ENCODE results near the gene MICB. TPM values are rescaled to one million over a fixed set of nuclear protein-coding genes. Genes with fewer than 3 reads are reported as not detected.

The MICB gene
- total RNA-seq, 1 experiment from 2014 or later: 6.4 TPM

- H3K9me3 ChIP-seq: no peaks in the 10 kb centered on the region
- H3K4me3 ChIP-seq (ENCODE audit: low read depth, low read length): peak overlapping the region; percentile 67
- Mint-ChIP-seq H3K27ac (ENCODE audit: unreplicated experiment) (peak overlapping the region; percentile 91), H3K36me3 (ENCODE audit: insufficient read depth, unreplicated experiment) (peaks cover 66% of the 10 kb centered on the region), H3K9me3 (ENCODE audit: unreplicated experiment) (no peaks in the 10 kb centered on the region), H3K27me3 (ENCODE audit: insufficient read depth, unreplicated experiment) (no peaks in the 10 kb centered on the region), H3K4me3 (ENCODE audit: unreplicated experiment) (peak overlapping the region; percentile 73), H3K4me1 (ENCODE audit: low read depth, unreplicated experiment) (peaks cover 16% of the 10 kb centered on the region)
- TF ChIP-seq CTCF (IDR thresholded peaks at IDR 0.05; ENCODE audit: insufficient read depth in 1 of 2, low read depth in 1 of 2, low read length in 1 of 2, severe bottlenecking in 1 of 2, unreplicated experiment in 1 of 2): no peak
- peak in 1 of 2 experiments; percentile 46 for DNase-seq
- BruUV-seq (replicated peaks): TSS peak; percentile 63
- no peaks in the 10 kb centered on the region; the same call in 1 of the 2 replicates for H3K4me1 ChIP-seq
- intact Hi-C loops (cut with micrococcal nuclease; ENCODE audit: unreplicated experiment): no loop called here
- CTCF ChIA-PET: interaction anchor here (1.4 to 2.4 kb wide), 2 partner anchors 57 to 63 kb away, joined by 3 to 6 read pairs; no protein-coding TSS in a partner anchor
- H3K27me3 ChIP-seq (replicated peaks; ENCODE audit: control insufficient read depth, insufficient read depth, low read length): no peaks in the 10 kb centered on the region
- peaks cover 4% of the 10 kb centered on the region for H3K36me3 ChIP-seq (ENCODE audit: control insufficient read depth, insufficient read depth, low read length)
- POLR2A ChIA-PET: interaction anchor here (0.8 to 1.8 kb wide), 13 partner anchors 10 to 383 kb away, joined by 3 to 13 read pairs (median 5); partner anchors contain the start of genes APOM, C6orf47, GPANK1 and LSM2
These were observed 43.2 kb downstream of the MICB start for GRCh38 chr6:31541059-31541657.

GRCh38 chr6:31541658-31542521 is 43.9 kb downstream of the MICB start, which contains the start of gene DDX39B:
TSS of gene DDX39B (minus strand) at chr6:31542003. CDS start at chr6:31540532, 1,471 bp downstream.
- no peaks in the 10 kb centered on the region for H3K27me3 Mint-ChIP-seq (ENCODE audit: insufficient read depth, unreplicated experiment)
- ChIA-PET CTCF (interaction anchor here (0.6 to 2.4 kb wide), 4 partner anchors 9 to 1658 kb away, joined by 3 to 6 read pairs (median 4); no protein-coding TSS in a partner anchor), POLR2A (interaction anchor here (0.6 to 1.8 kb wide), 15 partner anchors 8 to 384 kb away, joined by 3 to 13 read pairs (median 5); partner anchors contain the start of genes APOM, C6orf47, CLIC1 and GPANK1)
- H3K9me3 Mint-ChIP-seq (ENCODE audit: unreplicated experiment): no peaks in the 10 kb centered on the region
- H3K27me3 ChIP-seq (replicated peaks; ENCODE audit: control insufficient read depth, insufficient read depth, low read length): no peaks in the 10 kb centered on the region
- no peaks in the 10 kb centered on the region for H3K9me3 ChIP-seq
- intact Hi-C loops (cut with micrococcal nuclease; ENCODE audit: unreplicated experiment): no loop called here
- H3K36me3 ChIP-seq (ENCODE audit: control insufficient read depth, insufficient read depth, low read length): 0 out of 2 replicates have a peak, but pooled peaks cover 1% of the 10 kb centered on the region
- H3K4me3 Mint-ChIP-seq (ENCODE audit: unreplicated experiment): peak within 1 kb of the TSS; percentile 73
- no TSS peak for BruUV-seq (replicated peaks)
- H3K4me1 Mint-ChIP-seq (ENCODE audit: low read depth, unreplicated experiment): peaks cover 23% of the 10 kb centered on the region
- peak; percentile 94 to 96 for DNase-seq
- H3K36me3 Mint-ChIP-seq (ENCODE audit: insufficient read depth, unreplicated experiment): peaks cover 59% of the 10 kb centered on the region
- no peak for TF ChIP-seq CTCF (IDR thresholded peaks at IDR 0.05; ENCODE audit: insufficient read depth in 1 of 2, low read depth in 1 of 2, low read length in 1 of 2, severe bottlenecking in 1 of 2, unreplicated experiment in 1 of 2)
- peak within 1 kb of the TSS; percentile 67 for H3K4me3 ChIP-seq (ENCODE audit: low read depth, low read length)
- peak within 1 kb of the TSS; percentile 91 for H3K27ac Mint-ChIP-seq (ENCODE audit: unreplicated experiment)
- no peaks in the 10 kb centered on the region; the same call in 1 of the 2 replicates for H3K4me1 ChIP-seq

GRCh38 chr6:31543639-31544038 is 45.7 kb downstream of the MICB start:
- Mint-ChIP-seq H3K27ac (ENCODE audit: unreplicated experiment) (no peak overlapping the region), H3K4me1 (ENCODE audit: low read depth, unreplicated experiment) (peaks cover 28% of the 10 kb centered on the region), H3K4me3 (ENCODE audit: unreplicated experiment) (no peak overlapping the region), H3K9me3 (ENCODE audit: unreplicated experiment) (no peaks in the 10 kb centered on the region), H3K27me3 (ENCODE audit: insufficient read depth, unreplicated experiment) (no peaks in the 10 kb centered on the region), H3K36me3 (ENCODE audit: insufficient read depth, unreplicated experiment) (peaks cover 43% of the 10 kb centered on the region)
- Histone ChIP-seq H3K4me3 (ENCODE audit: low read depth, low read length) (no peak overlapping the region), H3K27me3 (replicated peaks; ENCODE audit: control insufficient read depth, insufficient read depth, low read length) (no peaks in the 10 kb centered on the region), H3K4me1 (peaks cover 6% of the 10 kb centered on the region), H3K36me3 (ENCODE audit: control insufficient read depth, insufficient read depth, low read length) (0 out of 2 replicates have a peak, but pooled peaks cover 1% of the 10 kb centered on the region), H3K9me3 (no peaks in the 10 kb centered on the region)
- no peak for DNase-seq
- no TSS peak for BruUV-seq (replicated peaks)
- CTCF ChIA-PET: no interaction called here
- POLR2A ChIA-PET: no interaction called here
- no peak for TF ChIP-seq CTCF (IDR thresholded peaks at IDR 0.05; ENCODE audit: insufficient read depth in 1 of 2, low read depth in 1 of 2, low read length in 1 of 2, severe bottlenecking in 1 of 2, unreplicated experiment in 1 of 2)
- intact Hi-C loops (cut with micrococcal nuclease; ENCODE audit: unreplicated experiment): no loop called here
